HG03469 (cell line): ENCODE measurements around the gene NUP188.
"Not testable (repeated sequence)": the region's sequence is repeated elsewhere in the genome, so short reads cannot be mapped to it uniquely, and the experiment has no call there.

Source experiments
- ATAC-seq: cut with Tn5 transposase; IDR thresholded peaks from one replicate; pipeline ENCODE4 v1.9.1; 2021; ENCODE audit warnings: mild to moderate bottlenecking, moderate library complexity, moderate number of reproducible peaks; ENCODE audit not compliant: unreplicated experiment

NUP188 gene

DNA sequence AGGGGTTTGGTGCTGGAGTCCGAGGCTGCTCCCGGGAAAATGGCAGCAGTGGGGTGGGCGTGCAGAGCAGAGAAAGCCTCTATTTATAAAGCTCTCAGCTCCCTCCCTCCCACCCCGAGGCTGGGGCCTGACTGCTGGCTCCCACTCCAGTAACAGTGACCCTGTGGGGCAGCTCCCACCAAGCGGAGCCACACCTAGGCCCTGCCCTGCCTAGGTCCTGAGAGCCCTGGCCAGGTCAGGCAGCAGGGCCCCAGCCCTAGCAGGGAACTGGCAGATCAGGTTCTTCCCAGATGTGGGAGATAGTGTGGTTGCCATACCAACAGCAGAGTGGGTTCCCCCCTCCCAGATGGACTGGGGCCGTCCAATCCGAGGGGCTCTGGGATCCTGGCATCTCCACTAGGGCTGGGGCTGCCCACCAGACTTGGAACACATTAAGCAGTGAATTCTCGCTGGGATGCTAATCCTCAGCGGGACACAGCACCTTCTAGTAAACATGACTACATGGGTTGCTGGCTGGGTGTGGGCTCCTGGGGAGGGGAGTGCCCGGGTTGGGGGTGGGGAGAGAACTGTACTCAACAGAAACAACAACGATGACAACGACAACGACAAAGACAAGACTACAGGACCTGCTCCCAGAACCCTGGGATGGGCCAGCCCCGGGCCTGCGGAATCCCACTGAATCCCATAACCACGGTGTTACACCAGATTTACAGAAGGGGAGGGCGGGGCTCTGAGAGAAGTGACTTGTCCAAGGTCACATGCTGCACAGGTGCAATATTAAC, 79.1 kb downstream of the NUP188 start:
- ATAC-seq, result no peak

DNA sequence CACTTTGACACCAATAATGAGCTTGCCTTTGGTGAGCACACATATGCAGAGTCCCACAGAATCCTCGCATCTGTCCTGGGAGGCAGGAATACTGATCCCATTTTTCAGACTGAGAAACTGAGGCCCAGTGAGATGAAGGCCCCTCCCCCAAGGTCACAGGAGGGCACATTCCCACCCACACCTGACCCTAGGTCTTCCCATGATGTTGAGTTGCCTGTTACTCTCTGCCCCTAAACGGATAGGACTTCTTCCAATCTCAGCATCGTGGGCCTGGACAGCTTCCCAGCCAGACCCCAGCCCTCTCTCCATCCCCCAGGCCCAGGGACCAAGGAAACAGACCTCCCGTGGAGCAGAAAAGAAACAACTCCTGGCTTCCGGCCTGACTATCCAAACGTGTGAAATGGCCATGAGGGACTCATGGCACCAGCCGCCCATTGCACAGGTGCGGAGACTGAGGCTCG, 79.8 kb downstream of the NUP188 start:
- ATAC-seq, result no peak

DNA sequence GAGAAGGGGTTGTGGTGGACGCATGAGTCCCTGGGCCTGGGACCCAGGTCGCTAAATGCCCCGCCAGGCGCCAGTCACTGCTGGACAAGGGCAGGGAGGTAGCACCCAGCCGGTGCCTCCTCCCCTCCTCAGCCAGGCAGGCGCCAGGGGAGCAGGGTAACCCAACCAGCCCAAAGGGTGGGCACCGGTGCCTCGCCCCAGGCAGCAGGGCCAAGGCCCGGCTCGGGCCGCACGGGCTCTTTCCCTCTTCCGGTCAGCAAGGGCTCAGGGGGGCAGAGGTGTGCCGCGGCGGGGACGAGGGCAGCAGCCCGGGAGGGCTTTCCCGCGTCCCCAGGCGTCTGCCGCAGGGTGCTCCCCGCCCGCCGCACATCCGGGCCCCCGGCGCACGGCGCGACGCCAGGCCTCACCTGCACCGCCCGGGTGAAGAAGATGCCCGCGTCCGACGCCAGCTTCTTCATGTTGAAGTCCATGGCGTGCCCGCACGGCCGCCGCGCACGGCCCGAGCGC, 80.2 kb downstream of the NUP188 start:
- peak; percentile 19 for ATAC-seq

DNA sequence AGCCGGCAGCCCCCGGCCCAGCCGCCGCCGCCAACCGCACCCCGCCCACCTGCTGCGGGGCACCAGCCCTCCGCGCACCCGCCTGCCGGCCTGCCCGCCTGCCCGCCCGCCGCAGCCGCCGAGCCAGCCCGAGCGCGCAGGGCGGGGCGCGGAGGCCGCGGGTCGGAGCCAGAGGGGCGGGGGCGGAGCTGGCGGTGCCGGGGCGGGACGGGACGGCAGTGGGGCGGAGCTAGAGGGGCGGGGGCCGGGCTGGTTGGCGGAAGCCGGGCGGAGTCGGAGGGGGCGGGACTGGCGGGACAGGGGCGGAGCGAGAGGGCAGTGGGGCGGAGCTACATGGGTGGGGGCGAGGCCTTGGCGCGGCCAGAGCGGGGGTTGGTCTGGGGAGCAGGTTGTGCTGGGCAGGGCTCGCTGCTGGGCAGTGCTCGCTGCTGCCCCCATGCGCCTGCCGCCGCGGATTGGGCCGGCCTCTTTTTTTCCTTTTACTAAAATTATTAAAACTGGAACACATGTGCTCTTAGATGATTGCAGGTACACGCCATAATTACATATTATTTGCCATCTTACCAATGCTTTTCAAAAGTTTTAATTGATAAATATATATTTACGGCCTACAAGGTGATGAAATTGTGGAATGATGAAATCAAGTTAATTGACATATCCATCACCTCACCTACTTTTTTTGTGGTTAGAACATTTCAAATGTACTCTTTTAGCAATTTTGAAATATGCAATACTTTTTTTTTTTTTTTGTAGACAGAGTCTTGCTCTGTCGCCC, 80.9 kb downstream of the NUP188 start, which contains the start of gene SH3GLB2:
Gene SH3GLB2, minus strand, starts transcription at position 140 of the 775 bp plus-strand sequence. CDS start 177 bp downstream, outside the sequence.
- peak; percentile 53 for ATAC-seq

DNA sequence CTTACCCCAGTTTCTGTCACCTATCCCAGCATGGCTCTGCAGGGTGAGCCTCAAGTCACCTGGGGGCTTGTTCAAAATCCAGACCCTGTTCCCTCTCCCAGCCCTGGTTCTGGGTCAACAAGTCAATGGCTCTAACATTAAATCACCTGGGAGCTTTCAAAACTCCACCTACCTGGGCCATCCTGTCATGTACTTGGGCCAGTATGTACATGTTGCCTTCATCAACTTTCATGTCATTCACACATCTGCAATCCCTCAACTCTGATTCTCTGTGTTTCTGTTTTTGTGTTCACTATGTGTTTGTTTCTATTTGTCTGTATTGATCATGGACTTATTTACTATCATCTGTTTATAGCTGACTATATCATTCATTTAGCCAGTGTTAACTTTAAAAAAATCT, 82.7 kb downstream of the NUP188 start:
- no peak for ATAC-seq

DNA sequence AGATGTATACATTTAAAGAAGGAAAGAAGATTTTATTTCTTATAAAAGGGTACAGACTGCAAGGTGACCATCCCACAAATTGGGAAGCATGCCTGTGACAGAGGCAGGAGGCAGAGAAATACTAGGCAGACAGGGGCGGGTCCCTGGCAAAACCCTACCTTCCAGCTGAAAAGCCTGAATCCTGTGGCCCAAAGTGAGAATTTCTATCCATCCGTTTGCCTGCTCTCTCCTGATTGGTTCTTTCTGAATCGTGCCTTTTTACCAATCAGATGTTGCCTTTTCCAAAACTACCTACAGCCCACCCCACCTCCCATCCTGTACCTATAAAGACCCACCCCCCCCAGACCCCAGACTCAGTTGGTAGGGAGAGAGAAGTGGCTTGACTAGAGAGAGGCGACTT, 84.0 kb downstream of the NUP188 start:
- ATAC-seq, result no peak

DNA sequence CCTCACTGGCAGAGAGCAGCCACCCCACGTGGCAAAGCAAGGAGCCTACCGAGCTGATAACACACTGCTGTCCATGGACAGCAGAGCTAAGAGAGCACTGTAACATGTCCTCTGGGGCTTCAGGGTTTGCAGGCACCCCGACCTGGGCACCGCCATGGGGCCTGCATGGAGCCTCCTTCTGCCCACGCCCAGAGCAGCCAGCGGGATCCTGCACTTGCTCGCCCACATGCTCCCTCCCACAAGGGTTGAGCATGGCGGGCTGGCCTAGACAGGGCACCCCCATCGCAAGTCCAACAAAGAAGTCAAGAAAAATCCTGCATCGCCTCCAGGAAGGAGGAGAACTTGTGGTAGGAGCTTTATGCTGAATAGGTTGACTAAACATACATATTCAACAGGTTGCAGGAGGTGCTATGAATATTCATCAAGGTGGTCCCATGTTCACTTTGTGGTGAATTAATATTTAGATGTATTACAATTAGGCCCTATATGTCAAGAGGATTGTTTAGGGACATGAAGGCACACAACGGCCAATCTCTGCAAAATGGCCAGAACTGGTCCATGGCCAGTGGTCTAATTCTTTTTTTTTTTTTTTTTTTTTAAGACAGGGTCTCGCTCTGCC, 85.2 kb downstream of the NUP188 start:
- no peak for ATAC-seq

DNA sequence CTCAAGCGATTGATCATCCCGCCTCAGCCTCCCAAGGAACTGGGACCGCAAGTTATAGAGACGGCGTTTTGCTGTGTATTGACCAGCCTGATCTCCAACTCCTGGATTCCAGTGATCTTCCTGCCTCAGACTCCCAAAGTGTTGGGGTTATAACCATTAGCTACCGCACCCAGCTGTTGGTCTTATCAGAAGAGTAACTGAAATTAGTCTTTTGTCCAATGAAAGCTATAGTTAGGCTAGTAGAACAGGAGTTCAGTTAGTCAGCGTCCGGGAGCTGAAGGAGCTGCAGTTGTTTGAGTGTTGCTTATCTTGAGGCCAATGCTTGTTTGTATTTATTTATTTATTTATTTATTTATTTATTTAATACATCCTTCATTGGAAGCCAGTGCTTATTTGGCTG, 85.7 kb downstream of the NUP188 start:
- ATAC-seq, result no peak

DNA sequence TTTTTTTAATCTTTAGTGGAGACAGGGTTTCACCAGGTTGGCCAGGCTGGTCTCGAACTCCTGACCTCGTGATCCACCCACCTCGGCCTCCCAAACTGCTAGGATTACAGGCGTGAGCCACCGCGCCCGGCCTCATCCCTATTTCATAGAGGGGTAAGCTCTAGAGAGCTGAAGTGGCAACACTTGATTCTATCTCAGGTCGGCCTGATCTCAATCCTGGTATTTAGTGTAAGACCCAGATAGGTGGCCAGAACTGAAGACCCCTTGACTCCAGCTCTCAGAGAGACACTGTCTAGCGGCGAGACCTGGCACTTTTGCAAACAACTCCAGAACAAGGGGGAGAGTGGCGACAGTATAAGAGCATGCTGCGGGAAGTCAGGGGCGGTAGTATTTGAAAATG, 88.3 kb downstream of the NUP188 start:
- ATAC-seq, result not testable (repeated sequence)

DNA sequence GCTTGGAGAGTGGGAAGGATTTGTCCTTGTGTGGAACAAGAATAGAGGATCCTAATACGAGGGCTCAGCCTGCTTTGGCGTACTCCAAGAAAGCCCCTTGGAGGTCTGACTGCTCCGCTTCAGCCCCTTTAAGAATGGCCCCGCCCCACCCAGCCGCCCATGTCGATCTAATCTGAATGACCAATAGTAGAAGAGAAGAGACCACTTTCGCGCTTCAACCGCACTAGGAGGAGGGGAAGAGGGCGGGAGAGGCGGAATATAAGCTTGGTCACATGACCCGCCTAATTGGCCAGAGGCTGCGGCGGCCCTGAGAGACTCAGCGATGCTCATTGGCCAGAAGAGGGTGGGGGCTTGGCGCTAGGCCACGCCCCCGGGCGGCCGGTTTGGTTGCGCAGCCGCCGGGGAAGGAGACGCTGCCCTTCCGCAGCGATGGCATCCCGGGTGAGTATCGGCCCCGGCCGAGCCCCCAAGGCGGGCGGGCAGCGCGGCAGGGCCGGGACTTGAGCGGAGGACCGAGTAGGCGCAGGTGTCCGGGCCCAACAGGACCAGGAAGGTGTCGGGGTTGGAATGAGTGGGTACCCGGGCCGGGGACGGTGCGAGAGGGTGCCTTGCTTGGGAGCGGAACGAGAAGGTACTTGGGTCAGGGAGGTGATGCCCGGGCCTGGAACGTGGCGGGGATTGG, 88.9 kb downstream of the NUP188 start, which contains the start of gene MIGA2:
Gene MIGA2, plus strand, starts transcription at position 386 of the 682 bp plus-strand sequence. CDS start 3,969 bp downstream, outside the sequence.
- ATAC-seq, result peak; percentile 82

DNA sequence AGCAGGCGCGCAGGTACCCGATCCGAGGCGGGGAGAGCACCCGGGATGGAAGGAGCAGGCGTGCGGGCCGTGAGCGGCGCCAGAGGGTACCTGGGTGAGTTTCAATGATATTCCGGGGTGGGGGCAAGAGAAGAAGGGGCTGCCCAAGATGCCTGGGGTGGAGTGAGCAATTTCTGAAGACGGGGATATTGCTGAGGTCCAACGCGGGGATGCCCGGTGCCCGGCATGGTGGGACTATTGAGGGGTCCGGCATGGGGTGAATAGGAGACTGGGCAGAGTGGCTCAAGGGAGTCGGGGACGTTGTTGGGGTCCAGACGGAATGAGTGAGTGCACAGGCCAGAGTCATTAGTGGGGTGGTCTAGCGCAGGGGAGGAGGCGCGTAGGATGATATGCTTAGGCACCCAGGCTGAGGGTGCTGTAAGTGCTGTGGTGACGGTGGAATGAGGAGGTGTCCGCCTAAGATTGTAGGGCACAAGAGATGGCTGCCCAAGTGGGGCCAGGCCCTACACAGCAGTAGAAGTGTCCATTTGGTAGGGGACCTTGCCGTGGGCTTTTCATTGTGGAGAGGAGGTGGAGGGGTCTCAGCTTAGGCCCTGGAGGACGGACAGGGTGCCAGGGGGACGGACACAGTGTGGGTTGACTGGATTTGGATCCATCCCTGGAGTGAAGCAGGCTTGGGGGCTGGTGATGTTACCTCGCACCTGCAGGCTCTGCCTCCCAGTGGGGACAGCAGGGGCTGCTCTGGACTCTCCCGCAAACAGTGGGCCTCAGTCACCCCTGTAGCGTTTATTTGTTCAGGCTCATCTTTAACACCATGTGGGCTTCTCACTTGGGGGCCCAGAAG, 89.6 kb downstream of the NUP188 start:
- peak; percentile 4 for ATAC-seq

DNA sequence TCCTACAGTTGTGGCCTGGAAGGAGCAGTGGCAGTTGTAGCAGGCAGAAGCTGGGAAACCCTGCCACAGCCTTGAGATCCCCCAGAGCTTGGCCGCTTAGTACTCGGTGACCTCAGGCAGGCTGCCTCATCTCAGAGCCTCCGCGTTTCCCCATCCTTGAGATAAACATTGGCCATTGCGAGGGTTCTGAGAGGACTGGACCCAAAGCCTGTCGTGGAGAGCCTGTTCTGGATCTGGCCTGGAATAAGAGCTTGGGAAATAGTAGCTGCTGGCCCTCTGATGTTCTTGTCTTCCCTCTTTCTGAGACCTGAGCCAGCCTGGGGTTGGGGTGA, 90.2 kb downstream of the NUP188 start:
- no peak for ATAC-seq

DNA sequence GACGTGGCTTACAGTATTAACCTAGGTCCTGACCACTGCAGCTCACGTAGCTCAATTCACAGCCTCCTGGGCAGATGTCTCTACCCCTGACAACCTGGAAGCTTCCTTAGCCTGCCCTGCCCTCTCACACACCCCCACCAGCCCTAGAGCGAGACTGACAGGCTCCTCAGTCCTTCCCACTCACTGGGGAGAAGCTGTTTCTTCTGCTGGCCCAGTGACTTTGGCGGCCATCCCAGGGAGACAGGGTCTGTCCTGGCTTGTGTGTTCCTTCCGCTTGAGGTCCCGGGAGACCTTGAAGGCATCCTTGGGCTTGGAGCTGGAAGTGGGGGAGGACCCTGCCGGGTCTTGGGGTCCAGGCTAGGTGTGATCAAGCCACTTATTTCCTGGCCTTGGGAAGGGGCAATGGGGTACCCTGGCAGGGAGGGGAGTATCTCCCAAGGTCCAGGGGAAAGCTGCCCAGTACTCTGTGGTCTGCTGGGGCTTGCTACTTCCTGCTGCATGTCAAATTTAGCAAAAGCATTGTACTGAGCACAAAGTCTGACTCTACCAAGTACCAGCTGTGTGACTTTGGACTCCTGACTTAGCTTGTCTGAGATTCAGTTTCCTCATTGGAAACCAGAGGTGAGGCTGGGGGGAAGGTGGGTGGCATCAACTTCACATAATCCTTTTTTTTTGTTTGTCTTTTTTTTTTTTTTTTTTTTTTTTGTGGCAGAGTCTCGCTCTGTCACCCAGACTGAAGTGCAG, 90.8 kb downstream of the NUP188 start:
- ATAC-seq, result no peak

DNA sequence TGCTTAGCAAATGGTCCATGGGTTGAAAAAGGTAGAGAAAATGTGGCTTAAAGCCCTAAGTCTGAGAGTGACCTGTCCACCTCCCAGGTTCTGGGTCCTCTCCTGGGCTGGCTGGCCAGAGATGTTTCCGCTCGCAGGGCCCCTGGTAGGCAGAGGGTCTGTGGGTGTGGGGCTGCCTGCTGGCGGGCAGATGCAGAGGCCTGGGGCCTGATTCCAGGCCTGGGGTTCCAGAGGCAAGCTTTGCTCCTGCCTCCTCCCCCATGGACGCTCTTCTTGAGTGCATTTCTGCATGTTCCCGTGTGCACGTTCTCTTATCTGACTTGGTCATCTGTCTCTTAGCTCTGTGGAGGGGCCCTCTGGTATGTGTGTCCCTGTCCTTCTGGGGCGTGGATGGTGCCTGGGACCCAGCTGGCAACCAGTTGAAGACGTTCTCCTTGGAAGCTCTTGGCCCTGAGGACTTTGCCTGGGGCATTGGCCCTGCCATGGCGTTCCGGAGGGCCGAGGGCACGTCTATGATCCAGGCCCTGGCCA, 92.7 kb downstream of the NUP188 start:
- ATAC-seq, result no peak

DNA sequence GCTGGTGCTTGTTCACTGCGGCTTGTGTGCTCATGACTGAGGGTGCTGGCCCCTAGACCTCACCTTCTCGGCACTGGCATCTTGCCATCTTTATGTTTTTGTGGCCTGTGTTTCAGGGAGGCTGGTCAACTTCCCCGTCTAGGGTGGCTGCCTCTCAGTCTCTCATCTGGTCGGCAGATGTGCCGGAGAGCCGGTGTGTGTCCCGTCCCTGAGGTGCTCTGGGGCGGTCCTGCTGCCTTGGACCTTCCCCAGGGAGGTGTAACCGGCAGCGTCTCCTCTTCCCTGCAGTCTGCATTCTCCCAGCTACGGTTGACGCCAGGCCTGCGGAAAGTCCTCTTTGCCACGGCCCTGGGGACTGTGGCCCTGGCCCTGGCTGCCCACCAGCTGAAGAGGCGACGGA, 94.5 kb downstream of the NUP188 start:
- no peak for ATAC-seq

DNA sequence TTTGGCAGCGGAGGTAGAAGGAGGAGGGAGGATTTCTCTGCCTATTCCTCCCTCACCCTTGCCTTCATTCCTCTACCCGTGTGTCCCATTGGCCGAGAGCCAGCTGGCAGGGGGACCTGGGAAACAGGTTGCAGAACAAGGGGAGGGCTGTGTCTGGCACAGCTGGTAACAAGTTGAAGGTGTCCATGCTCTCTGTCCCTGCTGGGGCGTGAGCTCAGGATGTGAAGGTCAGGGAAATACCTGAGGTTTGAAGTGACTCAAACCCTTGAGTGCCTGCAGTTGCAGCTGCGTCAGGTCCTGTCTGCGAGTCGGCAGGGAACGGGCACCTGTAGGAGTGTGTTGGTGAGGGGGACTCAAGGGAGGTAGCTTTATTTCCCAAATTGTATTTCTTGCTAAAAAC, 105.1 kb downstream of the NUP188 start:
- no peak for ATAC-seq

DNA sequence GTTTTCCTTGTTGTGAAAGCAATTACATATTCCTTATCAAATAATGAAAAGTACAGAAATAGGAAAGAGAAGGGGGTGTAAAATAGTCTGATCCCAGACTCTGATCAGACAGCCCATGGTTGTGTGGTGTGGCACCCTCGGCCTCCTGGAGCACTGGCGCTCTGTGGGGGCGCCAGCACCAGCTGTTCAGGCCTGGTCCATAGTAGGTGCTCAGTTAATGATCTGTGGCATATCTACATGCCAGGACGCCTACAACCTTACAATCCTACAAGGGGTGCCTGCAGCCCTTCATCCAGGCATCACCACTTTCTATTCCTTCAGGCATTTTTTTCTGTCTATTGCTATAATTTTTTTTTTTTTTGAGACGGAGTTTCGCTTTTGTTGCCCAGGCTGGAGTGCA, 105.5 kb downstream of the NUP188 start:
- ATAC-seq, result no peak

DNA sequence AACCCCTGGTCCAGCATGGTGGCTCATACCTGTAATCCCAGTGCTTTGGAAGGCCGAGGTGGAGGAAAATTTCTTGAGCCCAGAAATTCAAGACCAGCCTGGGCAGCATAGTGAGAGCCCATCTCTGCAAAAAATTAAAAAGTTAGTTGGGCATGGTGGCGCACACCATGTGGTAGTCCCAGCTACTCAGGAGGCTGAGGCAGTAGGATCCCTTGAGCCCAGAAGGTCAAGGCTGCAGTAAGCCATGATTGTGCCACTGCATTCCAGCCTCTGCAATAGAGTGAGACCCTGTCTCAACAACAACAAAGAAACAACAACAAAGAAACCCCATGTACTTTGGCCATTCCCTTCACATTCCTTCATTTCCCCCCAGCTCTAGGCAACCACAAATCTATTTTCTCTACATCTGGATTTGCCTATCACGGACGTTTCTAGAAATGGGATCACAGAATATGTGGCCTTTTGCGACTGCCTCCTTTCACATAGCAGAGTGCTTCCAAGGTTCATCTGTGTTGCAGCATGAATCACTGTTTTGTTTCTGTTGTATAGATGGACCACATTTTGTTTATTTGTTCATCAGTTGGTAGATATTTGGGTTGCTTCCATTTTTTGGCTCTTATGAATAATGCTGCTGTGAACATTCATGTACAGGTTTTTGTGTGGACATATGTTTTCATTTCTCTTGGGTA, 106.8 kb downstream of the NUP188 start:
- no peak for ATAC-seq
